Astrocyte (in vitro differentiated cells and primary cell): ENCODE results near the gene PPM1L. TPM values are rescaled to one million over a fixed set of nuclear protein-coding genes. Genes with fewer than 3 reads are reported as not detected.

Source experiments
- DNase-seq: peaks from one replicate; pipeline ENCODE4 v3.0.0-alpha.2; 2010; ENCODE audit warnings: low read depth
- FAIRE-seq: peaks from 2 replicates; lab custom pipeline; 2011; peaks lifted over from hg19 to GRCh38; lab: Jason Lieb, UNC
- H2AFZ ChIP-seq: 2 replicates; pipeline ENCODE4 v1.6.0; 2012; ENCODE audit warnings: low read depth, low read length, inconsistent platforms
- H3K27ac ChIP-seq: 2 replicates; pipeline ENCODE4 v1.5.1; 2011; ENCODE audit warnings: low read depth, low read length, inconsistent platforms
- H3K27me3 ChIP-seq: 2 replicates; pipeline ENCODE4 v1.6.0; 2011; ENCODE audit warnings: low read length, inconsistent platforms; ENCODE audit not compliant: insufficient read depth
- H3K36me3 ChIP-seq: 2 replicates; pipeline ENCODE4 v1.5.1; 2011; ENCODE audit warnings: low read length, inconsistent platforms; ENCODE audit not compliant: insufficient read depth
- H3K4me1 ChIP-seq: 2 replicates; pipeline ENCODE4 v1.5.1; 2011; ENCODE audit warnings: low read length, inconsistent platforms; ENCODE audit not compliant: insufficient read depth
- H3K4me2 ChIP-seq: 2 replicates; pipeline ENCODE4 v1.6.0; 2012; ENCODE audit warnings: low read length, inconsistent platforms
- H3K4me3 ChIP-seq: 2 replicates; pipeline ENCODE4 v1.5.1; 2011; ENCODE audit warnings: low read depth, mild to moderate bottlenecking, low read length, inconsistent platforms; ENCODE audit not compliant: insufficient read depth
- H3K79me2 ChIP-seq: 2 replicates; pipeline ENCODE4 v1.6.0; 2012; ENCODE audit warnings: mild to moderate bottlenecking, low read length, inconsistent platforms; ENCODE audit not compliant: insufficient read depth
- H3K9ac ChIP-seq: 2 replicates; pipeline ENCODE4 v1.6.0; 2012; ENCODE audit warnings: mild to moderate bottlenecking, low read length, inconsistent platforms
- H3K9me3 ChIP-seq: 2 replicates; pipeline ENCODE4 v1.5.1; 2012; ENCODE audit warnings: low read depth, mild to moderate bottlenecking, low read length, inconsistent platforms; ENCODE audit not compliant: insufficient read depth
- H4K20me1 ChIP-seq: 2 replicates; pipeline ENCODE4 v1.6.0; 2012; ENCODE audit warnings: low read length, inconsistent platforms; ENCODE audit not compliant: insufficient read depth
- H3K27ac Mint-ChIP-seq: one replicate; pipeline ENCODE4 v1.8.0; 2021; ENCODE audit warnings: mild to moderate bottlenecking, mixed read lengths; ENCODE audit not compliant: unreplicated experiment
- H3K27me3 Mint-ChIP-seq: one replicate; pipeline ENCODE4 v1.8.0; 2021; ENCODE audit warnings: low read depth, mixed read lengths; ENCODE audit not compliant: unreplicated experiment
- H3K36me3 Mint-ChIP-seq: one replicate; pipeline ENCODE4 v1.8.0; 2021; ENCODE audit warnings: low read depth, mixed read lengths; ENCODE audit not compliant: unreplicated experiment
- H3K4me1 Mint-ChIP-seq: one replicate; pipeline ENCODE4 v1.8.0; 2021; ENCODE audit warnings: low read depth, mixed read lengths; ENCODE audit not compliant: unreplicated experiment
- H3K4me3 Mint-ChIP-seq: one replicate; pipeline ENCODE4 v1.8.0; 2021; ENCODE audit warnings: mild to moderate bottlenecking, moderate library complexity, mixed read lengths; ENCODE audit not compliant: unreplicated experiment
- H3K9me3 Mint-ChIP-seq: one replicate; pipeline ENCODE4 v1.8.0; 2021; ENCODE audit warnings: mild to moderate bottlenecking, mixed read lengths; ENCODE audit not compliant: unreplicated experiment
- EZH2 ChIP-seq: IDR thresholded peaks from 2 replicates; pipeline ENCODE4 v1.6.1; 2012; ENCODE audit warnings: mild to moderate bottlenecking, low read length, inconsistent platforms; ENCODE audit not compliant: insufficient read depth
- total RNA-seq: library from RNA; stranded (reverse); gene quantifications from 2 replicates; pipeline ENCODE4 v1.2.1, GENCODE V29; 2021
- TF ChIP-seq, protein P1 (sequence below): IDR thresholded peaks from 2 replicates; pipeline ENCODE4 v1.5.1; 2011; ENCODE audit warnings: low read depth, mild to moderate bottlenecking, inconsistent platforms, low read length, moderate library complexity; ENCODE audit not compliant: insufficient read depth

PPM1L gene
- total RNA-seq, 1 donor from 2014 or later = 6.3 TPM

DNA sequence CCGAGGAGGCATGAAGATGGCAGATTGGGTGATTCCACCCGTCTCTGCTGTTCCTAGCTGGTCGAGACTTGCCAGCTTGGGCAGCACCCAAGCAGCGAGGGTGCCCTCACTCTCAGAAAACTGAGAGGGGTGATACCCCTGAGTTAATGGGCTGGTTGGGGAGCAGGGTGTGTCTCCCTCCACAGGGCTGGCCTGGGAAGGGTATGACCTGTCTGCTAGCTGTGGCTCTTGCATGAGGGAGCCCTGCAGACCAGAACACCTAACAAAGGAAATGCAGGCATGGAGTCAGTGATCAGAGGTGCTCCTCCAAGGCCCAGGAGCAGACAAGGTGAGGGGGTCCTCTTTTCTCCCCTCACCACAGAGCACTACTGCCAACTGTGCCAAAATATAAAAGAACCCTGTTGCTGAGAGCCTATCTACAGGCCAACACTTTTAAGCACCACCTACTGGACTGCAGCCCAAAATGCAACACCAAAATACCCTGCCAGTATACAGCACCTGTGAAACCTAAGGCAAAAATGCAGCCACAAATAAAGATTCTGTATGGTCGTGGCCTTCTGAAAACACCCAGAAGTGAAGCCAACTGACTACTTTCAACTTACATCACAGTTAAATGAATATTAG lies 35.8 kb upstream of the PPM1L start:
- Histone ChIP-seq H3K36me3 (no peaks in the 10 kb centered on the region), H3K79me2 (no peaks in the 10 kb centered on the region), H3K4me2 (no peak overlapping the region), H3K27me3 (no peaks in the 10 kb centered on the region), H3K4me1 (no peaks in the 10 kb centered on the region), H3K9me3 (no peaks in the 10 kb centered on the region), H3K27ac (no peak overlapping the region), H2AFZ (no peak overlapping the region), H3K4me3 (no peak overlapping the region), H4K20me1 (no peaks in the 10 kb centered on the region), H3K9ac (no peak overlapping the region)
- Mint-ChIP-seq H3K9me3 (peaks cover 9% of the 10 kb centered on the region), H3K4me3 (no peak overlapping the region), H3K27ac (no peak overlapping the region), H3K27me3 (no peaks in the 10 kb centered on the region), H3K36me3 (no peaks in the 10 kb centered on the region), H3K4me1 (peaks cover 2% of the 10 kb centered on the region)
- no peak for TF ChIP-seq EZH2
- TF ChIP-seq, protein P1, sequence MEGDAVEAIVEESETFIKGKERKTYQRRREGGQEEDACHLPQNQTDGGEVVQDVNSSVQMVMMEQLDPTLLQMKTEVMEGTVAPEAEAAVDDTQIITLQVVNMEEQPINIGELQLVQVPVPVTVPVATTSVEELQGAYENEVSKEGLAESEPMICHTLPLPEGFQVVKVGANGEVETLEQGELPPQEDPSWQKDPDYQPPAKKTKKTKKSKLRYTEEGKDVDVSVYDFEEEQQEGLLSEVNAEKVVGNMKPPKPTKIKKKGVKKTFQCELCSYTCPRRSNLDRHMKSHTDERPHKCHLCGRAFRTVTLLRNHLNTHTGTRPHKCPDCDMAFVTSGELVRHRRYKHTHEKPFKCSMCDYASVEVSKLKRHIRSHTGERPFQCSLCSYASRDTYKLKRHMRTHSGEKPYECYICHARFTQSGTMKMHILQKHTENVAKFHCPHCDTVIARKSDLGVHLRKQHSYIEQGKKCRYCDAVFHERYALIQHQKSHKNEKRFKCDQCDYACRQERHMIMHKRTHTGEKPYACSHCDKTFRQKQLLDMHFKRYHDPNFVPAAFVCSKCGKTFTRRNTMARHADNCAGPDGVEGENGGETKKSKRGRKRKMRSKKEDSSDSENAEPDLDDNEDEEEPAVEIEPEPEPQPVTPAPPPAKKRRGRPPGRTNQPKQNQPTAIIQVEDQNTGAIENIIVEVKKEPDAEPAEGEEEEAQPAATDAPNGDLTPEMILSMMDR = peak; percentile 4
- FAIRE-seq (no peak), DNase-seq (no peak)

DNA sequence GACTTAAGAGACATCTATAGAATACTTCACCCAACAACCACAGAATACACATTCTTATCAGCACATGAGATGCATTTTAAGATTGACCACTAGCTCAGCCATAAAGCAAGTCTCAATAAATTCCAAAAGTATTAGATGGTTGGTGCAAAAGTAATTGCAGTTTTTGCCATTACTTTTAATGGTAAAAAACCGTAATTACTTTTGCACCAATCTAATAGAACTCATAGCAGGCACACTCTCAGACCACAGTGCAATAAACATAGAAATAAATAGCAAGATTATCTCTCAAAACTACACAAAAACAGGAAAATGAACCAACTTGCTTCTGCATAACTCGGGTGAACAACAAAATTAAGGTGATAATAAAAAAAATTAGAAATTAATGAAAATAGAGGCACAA lies 33.7 kb upstream of the PPM1L start:
- no peaks in the 10 kb centered on the region for H3K9me3 ChIP-seq
- H3K27ac Mint-ChIP-seq = no peak overlapping the region
- no peak overlapping the region for H2AFZ ChIP-seq
- peaks cover 9% of the 10 kb centered on the region for H3K9me3 Mint-ChIP-seq
- DNase-seq = no peak
- no peak overlapping the region for H3K4me3 Mint-ChIP-seq
- no peak for TF ChIP-seq EZH2
- TF ChIP-seq, protein P1 = no peak
- H3K4me1 ChIP-seq = no peaks in the 10 kb centered on the region
- H3K9ac ChIP-seq = no peak overlapping the region
- H3K27me3 ChIP-seq = no peaks in the 10 kb centered on the region
- no peak overlapping the region for H3K4me2 ChIP-seq
- no peak for FAIRE-seq
- no peaks in the 10 kb centered on the region for H3K36me3 ChIP-seq
- H3K4me1 Mint-ChIP-seq = peaks cover 3% of the 10 kb centered on the region
- no peaks in the 10 kb centered on the region for H4K20me1 ChIP-seq
- no peaks in the 10 kb centered on the region for H3K79me2 ChIP-seq
- peaks cover 2% of the 10 kb centered on the region for H3K27me3 Mint-ChIP-seq
- H3K36me3 Mint-ChIP-seq = no peaks in the 10 kb centered on the region
- H3K27ac ChIP-seq = no peak overlapping the region
- no peak overlapping the region for H3K4me3 ChIP-seq

DNA sequence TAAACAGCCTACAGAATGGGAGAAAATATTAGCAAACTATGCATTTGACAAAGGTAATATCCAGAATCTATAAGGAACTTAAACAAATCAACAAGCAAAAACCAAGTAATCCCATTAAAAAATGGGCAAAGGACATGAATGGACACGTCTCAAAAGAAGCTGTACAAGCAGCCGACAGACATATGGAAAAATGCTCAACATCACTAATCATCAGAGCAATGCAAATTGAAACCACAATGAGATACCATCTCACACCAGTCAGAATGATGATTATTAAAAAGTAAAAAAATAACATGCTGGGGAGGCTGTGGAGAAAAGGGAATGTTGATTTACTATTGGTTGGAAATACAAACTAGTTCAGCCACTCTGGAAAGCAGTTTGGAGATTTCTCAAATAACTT lies 30.7 kb upstream of the PPM1L start:
- H3K27ac ChIP-seq = no peak overlapping the region
- H3K4me2 ChIP-seq = no peak overlapping the region
- H3K9ac ChIP-seq = no peak overlapping the region
- Mint-ChIP-seq H3K4me1 (peaks cover 3% of the 10 kb centered on the region), H3K4me3 (no peak overlapping the region), H3K27ac (peak overlapping the region; percentile 67), H3K36me3 (no peaks in the 10 kb centered on the region), H3K9me3 (peaks cover 9% of the 10 kb centered on the region), H3K27me3 (peaks cover 2% of the 10 kb centered on the region)
- no peak overlapping the region for H3K4me3 ChIP-seq
- no peaks in the 10 kb centered on the region for H3K36me3 ChIP-seq
- no peaks in the 10 kb centered on the region for H3K9me3 ChIP-seq
- no peak for FAIRE-seq
- no peak overlapping the region for H2AFZ ChIP-seq
- no peaks in the 10 kb centered on the region for H3K4me1 ChIP-seq
- no peak for TF ChIP-seq EZH2
- TF ChIP-seq, protein P1 = no peak
- H4K20me1 ChIP-seq = no peaks in the 10 kb centered on the region
- no peaks in the 10 kb centered on the region for H3K27me3 ChIP-seq
- no peak for DNase-seq
- H3K79me2 ChIP-seq = no peaks in the 10 kb centered on the region
